ENCODE data around the gene SLC5A9.

- TF ChIP-seq SIN3A (IDR thresholded peaks at IDR 0.05; ENCODE audit: low read depth) (no peak), REST (IDR thresholded peaks at IDR 0.05; ENCODE audit: low read depth) (no peak), FOSL1 (IDR thresholded peaks at IDR 0.05; ENCODE audit: low read depth) (no peak), CEBPB (IDR thresholded peaks at IDR 0.05; ENCODE audit: low read depth) (no peak), RAD21 (IDR thresholded peaks at IDR 0.05; ENCODE audit: low read depth) (no peak), JUND (IDR thresholded peaks at IDR 0.05) (no peak), EZH2phosphoT487 (IDR thresholded peaks at IDR 0.05; ENCODE audit: borderline replicate concordance) (no peak), POLR2A (IDR thresholded peaks at IDR 0.05; ENCODE audit: borderline replicate concordance, extremely low read depth, insufficient read depth, insufficient read length) (no peak), ELF1 (IDR thresholded peaks at IDR 0.05; ENCODE audit: borderline replicate concordance, low read depth) (no peak), MAX (IDR thresholded peaks at IDR 0.05) (no peak), EZH2 (IDR thresholded peaks at IDR 0.05) (no peak)
- TF ChIP-seq, protein P1, sequence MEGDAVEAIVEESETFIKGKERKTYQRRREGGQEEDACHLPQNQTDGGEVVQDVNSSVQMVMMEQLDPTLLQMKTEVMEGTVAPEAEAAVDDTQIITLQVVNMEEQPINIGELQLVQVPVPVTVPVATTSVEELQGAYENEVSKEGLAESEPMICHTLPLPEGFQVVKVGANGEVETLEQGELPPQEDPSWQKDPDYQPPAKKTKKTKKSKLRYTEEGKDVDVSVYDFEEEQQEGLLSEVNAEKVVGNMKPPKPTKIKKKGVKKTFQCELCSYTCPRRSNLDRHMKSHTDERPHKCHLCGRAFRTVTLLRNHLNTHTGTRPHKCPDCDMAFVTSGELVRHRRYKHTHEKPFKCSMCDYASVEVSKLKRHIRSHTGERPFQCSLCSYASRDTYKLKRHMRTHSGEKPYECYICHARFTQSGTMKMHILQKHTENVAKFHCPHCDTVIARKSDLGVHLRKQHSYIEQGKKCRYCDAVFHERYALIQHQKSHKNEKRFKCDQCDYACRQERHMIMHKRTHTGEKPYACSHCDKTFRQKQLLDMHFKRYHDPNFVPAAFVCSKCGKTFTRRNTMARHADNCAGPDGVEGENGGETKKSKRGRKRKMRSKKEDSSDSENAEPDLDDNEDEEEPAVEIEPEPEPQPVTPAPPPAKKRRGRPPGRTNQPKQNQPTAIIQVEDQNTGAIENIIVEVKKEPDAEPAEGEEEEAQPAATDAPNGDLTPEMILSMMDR (IDR thresholded peaks at IDR 0.05 in 2 of 3, conservative IDR thresholded peaks at IDR 0.05 in 1 of 3; ENCODE audit: borderline replicate concordance in 1 of 3, insufficient read depth in 1 of 3, low read depth in 2 of 3, low read length in 2 of 3), result no peak
- TF ChIP-seq, protein P2, sequence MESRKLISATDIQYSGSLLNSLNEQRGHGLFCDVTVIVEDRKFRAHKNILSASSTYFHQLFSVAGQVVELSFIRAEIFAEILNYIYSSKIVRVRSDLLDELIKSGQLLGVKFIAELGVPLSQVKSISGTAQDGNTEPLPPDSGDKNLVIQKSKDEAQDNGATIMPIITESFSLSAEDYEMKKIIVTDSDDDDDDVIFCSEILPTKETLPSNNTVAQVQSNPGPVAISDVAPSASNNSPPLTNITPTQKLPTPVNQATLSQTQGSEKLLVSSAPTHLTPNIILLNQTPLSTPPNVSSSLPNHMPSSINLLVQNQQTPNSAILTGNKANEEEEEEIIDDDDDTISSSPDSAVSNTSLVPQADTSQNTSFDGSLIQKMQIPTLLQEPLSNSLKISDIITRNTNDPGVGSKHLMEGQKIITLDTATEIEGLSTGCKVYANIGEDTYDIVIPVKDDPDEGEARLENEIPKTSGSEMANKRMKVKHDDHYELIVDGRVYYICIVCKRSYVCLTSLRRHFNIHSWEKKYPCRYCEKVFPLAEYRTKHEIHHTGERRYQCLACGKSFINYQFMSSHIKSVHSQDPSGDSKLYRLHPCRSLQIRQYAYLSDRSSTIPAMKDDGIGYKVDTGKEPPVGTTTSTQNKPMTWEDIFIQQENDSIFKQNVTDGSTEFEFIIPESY (IDR thresholded peaks at IDR 0.05; ENCODE audit: extremely low read depth, insufficient replicate concordance, low read length), result no peak
These were observed 29.3 kb downstream of the SLC5A9 start for GRCh38 chr1:48251821-48252220.

Measured in HCT116 (cell line).